Measurements from ENCODE around the gene CEP85.

CEP85 gene

GRCh38 chr1:26278303-26278702 is 44.3 kb downstream of the CEP85 start:
- no peak for DNase-seq (ENCODE audit: low read depth in 2 of 2)

DNA sequence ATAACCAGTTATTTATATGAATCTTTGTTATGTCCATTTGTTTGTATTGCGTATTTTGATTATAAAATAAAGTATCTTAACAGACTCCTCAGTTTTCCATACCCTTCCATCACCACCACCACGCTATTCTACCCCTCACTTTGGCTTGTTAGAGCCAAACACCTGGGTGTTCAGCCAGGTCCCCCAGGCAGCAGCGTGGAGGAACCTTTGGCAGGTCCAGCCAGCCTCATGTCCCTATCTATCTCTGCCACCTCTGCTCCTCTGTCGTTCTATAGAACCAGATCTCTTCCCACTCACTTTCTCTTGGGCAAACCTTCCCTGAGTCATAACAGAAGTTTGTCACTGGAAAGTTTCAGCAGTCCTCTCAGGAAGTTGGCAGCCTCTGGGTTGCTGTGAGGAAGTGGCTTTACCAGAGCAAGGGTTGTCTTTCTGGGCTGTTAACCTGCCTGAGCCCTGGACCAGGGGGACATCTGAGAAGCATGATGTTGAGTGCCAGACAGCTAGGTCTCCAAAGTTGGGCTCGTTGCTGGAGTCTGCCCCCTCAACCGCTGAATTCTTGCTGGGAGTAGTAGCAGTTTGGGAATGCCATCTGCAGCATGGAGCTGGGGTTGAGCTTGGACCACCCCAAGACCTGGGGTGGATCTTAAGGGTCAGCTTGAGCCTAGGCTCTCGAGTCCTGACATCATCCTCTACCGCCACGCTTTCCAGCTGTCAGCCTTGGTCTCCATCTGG is 44.9 kb downstream of the CEP85 start:
- DNase-seq (ENCODE audit: low read depth in 2 of 2): no peak

DNA sequence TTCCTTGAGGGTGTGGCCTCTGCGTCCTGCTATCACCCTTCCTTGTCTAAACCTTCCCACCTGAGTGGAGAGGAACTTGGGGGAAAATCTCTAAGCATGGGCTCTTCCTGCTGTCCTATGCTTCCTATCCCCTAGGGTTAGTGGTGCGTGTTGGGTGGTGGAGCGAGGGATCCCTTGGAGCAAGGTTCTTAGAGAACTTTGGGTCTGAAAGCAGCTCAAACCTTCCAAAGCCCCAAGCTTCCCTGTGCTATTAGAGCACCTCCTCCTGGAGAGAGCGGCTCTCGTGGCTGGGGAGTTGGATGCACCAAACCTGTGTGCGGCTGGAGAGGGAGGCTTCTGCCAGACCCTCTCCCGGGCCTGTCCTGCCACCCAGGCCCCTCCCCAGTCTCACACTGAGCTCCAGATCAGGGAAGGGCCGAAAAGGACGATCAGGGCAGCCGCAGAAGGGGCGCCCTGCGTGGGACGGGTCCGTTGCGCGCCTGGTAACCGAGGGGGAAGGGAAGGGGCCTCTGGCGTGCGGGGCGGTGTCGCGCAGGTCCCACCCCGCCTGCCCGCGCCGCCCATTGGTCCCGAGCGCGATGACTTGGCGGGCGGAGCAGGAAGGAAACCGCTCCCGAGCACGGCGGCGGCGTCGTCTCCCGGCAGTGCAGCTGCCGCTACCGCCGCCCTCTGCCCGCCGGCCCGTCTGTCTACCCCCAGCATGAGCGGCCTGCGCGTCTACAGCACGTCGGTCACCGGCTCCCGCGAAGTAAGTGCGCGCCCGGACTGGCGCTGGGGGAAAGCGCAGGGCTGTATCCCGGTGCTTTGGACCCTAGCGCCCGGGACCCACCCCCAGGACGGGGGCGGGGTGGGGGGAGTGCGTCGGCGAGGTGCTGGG is 45.7 kb downstream of the CEP85 start, which contains the start of gene SH3BGRL3:
SH3BGRL3 (plus strand) TSS at position 631 of the 877 bp plus-strand sequence; CDS start at position 701, 70 bp downstream.
- DNase-seq (ENCODE audit: low read depth in 2 of 2): peak; percentile 84 to 85

DNA sequence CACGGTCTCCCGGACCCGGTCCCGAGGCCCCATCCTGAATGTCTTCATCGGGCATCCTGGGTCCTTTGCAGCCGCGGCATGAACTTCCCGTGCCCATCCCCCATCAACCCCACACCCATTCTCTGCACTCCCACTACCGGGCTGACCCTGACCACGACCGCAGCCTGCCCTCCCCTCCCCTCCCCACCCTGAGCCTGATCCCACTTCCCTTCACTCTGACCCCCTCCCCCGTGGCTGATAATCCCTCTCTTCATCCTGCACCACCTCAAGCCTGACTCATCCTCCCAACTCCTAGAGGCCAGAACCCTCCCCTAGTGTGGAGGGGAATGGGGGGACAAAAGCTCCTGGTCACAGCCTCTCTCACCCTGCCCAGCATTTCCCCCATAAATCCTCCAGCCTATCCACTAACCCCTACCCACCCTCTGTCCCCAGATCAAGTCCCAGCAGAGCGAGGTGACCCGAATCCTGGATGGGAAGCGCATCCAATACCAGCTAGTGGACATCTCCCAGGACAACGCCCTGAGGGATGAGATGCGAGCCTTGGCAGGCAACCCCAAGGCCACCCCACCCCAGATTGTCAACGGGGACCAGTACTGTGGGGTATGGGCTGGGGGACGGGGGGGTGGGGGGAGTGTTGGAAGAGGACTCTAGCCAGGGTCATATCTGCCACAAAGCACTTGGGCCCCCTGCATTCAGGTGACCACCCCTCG is 46.5 kb downstream of the CEP85 start:
- DNase-seq (ENCODE audit: low read depth in 2 of 2): no peak

DNA sequence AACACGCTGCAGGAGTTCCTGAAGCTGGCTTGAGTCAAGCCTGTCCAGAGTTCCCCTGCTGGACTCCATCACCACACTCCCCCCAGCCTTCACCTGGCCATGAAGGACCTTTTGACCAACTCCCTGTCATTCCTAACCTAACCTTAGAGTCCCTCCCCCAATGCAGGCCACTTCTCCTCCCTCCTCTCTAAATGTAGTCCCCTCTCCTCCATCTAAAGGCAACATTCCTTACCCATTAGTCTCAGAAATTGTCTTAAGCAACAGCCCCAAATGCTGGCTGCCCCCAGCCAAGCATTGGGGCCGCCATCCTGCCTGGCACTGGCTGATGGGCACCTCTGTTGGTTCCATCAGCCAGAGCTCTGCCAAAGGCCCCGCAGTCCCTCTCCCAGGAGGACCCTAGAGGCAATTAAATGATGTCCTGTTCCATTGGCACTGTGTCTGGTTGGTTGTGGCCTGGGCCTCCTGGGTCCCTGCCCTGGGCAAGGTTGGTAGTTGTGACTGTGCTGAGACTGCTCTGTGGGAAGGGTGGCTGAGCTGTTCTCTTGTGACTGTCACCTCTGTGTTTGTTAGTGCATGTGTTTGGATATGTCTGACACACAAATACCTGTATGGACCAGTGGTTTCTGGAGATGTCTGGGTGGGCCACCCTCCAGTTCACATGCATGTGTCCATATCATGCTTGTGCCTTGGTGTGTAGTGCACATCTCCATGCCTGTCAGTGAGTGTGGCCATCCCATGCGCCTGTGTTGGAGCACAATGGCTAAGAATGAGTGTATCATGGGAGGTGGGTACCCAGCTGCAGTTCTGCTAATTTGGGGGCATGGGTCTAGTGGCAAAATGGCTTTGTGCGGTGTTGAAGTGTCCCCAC is 47.3 kb downstream of the CEP85 start:
- DNase-seq (ENCODE audit: low read depth in 2 of 2): no peak

GRCh38 chr1:26281971-26282370 is 48.0 kb downstream of the CEP85 start:
- DNase-seq (ENCODE audit: low read depth in 2 of 2): no peak

DNA sequence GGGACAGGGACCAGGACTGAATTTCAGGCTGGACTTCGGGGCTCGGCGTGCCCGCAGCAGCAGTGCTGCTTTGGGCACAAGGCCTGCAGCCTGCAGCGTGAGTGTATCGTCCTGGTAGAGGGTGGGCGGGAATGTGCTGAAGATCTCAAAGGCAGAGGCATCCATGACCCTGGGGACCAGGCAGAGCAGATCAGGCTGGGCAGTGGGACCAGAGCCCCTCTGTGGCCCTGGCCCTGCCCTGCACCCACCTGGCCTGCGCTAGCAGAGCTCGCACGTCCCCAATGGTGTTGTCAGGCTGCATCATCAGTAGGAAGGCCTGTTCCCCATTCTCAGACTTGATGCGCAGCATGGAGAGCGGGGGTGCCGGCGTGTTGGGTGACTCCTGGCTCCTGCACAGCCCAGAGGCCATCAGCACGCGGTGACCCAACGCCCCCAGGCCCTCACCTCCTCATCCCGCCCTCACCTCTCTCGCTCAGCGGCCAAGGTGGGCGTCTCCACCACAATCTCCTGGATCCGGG is 48.5 kb downstream of the CEP85 start:
- DNase-seq (ENCODE audit: low read depth in 2 of 2): no peak

GRCh38 chr1:26283279-26283853 is 49.4 kb downstream of the CEP85 start:
- DNase-seq (ENCODE audit: low read depth in 2 of 2): no peak

GRCh38 chr1:26283871-26284596 is 50.0 kb downstream of the CEP85 start:
- DNase-seq (ENCODE audit: low read depth in 2 of 2): no peak

DNA sequence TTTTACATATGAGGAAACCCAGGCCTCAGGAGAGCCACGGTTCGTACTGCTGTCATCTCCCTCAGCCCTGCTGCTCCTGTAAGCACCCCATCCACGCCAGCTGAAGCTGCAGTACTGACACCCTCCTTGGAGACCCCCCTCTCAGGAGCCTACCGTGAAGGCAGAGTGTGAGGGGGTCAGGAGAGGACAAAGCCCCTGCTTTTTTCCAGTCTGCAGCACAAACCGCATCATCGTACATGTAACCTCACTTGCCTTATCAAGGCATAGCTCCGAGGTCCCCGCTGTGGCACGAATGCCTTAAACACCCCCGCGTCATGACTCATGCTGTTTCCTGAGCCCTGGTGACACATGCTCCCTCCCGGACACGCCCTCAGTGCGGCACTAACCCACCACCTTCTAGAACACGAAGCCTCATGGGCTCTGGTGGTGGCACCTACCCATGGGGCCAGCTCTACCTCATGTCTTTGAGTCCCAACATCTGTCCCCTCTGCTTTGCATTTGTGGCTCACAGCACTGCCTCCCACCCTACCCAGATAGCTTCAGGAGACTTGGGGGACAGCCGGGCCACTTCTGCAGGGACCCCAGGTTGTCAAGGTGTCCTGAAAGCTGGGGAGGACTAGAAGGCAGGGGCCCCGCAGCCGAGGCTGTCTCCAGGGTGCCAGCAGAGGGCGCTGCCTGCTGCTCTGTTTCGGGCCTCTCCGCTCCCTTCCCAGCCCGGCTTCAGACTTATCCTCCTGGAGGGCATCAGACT is 50.8 kb downstream of the CEP85 start:
- DNase-seq (ENCODE audit: low read depth in 2 of 2): peak; percentile 93 to 95

GRCh38 chr1:26285366-26286063 is 51.5 kb downstream of the CEP85 start:
- DNase-seq (ENCODE audit: low read depth in 2 of 2): peak in 1 of 2 donors; percentile 45

- DNase-seq (ENCODE audit: low read depth in 2 of 2): no peak
These were observed 52.0 kb downstream of the CEP85 start for GRCh38 chr1:26286064-26286416.

DNA sequence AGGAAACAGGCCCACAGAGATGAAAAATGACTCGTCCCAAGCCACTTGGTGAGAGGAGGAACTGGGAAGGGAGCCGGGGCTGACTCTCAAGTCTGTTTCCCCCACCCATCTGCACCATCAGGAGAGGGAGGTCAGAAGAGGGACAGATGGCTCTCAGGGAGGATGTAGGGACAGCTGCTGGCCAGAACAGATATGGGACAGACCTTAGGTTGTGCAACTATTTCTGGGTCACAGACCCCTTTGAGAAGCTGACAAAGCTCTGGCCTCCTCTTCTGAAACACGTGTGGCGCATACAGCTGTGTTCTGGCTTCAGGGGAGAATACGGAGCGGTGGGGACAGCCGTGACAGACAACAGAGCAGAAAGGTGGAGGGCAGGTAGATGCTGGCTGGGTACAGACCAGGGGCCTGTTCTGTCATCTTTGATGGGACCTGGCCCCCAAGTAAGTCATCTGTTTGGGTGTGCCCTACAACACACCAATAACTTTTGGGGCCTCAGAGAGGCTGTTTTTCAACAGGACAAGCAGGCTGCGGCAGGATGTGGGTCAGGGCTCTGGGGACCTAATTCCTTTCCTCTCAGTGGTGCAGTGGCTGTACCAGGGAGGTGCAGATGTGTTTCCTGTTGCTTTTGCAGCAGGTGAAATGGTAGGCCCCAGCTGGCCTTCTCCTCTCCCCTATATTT is 53.2 kb downstream of the CEP85 start:
- DNase-seq (ENCODE audit: low read depth in 2 of 2): peak; percentile 58 to 64

DNA sequence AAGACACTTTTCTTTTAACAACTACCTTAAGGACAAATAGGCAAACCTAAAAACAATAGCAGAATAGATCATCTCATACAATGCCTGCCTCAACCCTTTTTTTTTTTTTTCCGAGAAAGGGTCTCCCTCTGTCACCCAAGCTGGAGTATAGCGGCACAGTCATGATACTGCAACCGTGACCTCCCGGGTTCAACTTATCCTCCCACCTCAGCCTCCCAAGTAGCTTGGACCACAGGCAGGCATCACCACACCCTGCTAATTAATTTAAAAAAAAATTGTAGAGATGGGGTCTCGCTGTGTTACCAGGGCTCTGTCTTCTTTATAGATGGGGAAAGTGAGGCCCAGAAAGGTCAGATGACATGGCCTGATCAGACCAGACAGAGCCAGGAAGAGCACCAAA is 53.8 kb downstream of the CEP85 start:
- DNase-seq (ENCODE audit: low read depth in 2 of 2): no peak

GRCh38 chr1:26288311-26288941 is 54.4 kb downstream of the CEP85 start:
- DNase-seq (ENCODE audit: low read depth in 2 of 2): peak; percentile 46 to 61

DNA sequence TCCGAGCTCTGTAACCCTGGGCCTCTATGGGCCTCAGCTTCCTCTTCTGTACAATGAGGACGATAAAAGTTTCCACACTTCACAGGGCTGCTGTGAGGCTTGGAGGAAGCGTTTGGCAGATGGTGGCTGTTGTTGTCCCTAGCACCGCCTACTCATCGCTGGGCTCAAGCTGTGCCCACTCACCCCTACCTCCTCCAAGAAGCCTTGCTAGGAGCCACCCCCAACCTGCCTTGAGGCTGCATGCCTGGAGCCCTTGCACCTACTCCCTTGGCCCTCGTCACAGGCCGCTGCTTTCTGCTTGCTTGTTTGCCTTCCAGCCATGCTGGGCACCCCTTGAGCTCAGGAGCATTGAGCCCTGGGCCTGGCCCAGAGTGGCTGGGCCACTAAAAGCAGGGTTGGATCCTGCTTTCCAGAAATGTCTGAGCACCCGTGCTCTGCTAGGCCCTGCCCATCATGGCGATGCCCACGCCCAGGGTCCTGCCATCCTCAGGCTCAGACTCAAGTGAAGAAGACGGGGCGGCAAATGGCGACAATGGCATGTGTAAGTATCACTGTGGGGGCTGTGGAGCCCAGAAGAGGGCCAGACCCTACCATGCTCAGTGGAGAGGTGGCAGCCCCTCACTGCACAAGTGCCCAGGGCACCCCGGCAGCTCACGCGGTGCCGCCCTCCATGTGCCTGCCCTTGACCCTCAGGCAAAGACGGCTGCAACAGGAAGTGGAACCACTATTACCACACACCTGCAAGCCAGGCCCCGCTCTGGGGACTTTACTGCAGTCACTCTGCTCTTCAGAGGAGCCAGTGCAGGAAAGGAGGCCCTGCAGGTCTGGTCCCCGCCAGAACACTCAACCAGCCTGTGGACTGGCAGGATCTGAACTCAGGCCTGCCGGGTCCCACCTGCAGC is 55.4 kb downstream of the CEP85 start:
- no peak for DNase-seq (ENCODE audit: low read depth in 2 of 2)
